ENCODE data around the gene DBNDD2.

The DBNDD2 gene

GRCh38 chr20:45363611-45364492, 44.2 kb upstream of the DBNDD2 start:
- no peak for TF ChIP-seq REST (IDR thresholded peaks at IDR 0.05; ENCODE audit: insufficient read depth in 1 of 2, low read depth in 2 of 2, low read length in 2 of 2)
- TF ChIP-seq FOXP2 (optimal IDR thresholded peaks at IDR 0.05; ENCODE audit: borderline replicate concordance, extremely low read depth, extremely low read length, insufficient read depth), result no peak
- no peak for TF ChIP-seq TAF1 (IDR thresholded peaks at IDR 0.05; ENCODE audit: borderline replicate concordance, insufficient read depth, low read length)
- no peak for TF ChIP-seq SIN3A (IDR thresholded peaks at IDR 0.05; ENCODE audit: borderline replicate concordance, insufficient read depth, low read length)
- no peak for TF ChIP-seq POLR2AphosphoS5 (IDR thresholded peaks at IDR 0.05; ENCODE audit: low read depth, low read length)

GRCh38 chr20:45365444-45365970, 42.6 kb upstream of the DBNDD2 start:
- TF ChIP-seq REST (IDR thresholded peaks at IDR 0.05; ENCODE audit: insufficient read depth in 1 of 2, low read depth in 2 of 2, low read length in 2 of 2), result no peak
- no peak for TF ChIP-seq SIN3A (IDR thresholded peaks at IDR 0.05; ENCODE audit: borderline replicate concordance, insufficient read depth, low read length)
- no peak for TF ChIP-seq FOXP2 (optimal IDR thresholded peaks at IDR 0.05; ENCODE audit: borderline replicate concordance, extremely low read depth, extremely low read length, insufficient read depth)
- no peak for TF ChIP-seq POLR2AphosphoS5 (IDR thresholded peaks at IDR 0.05; ENCODE audit: low read depth, low read length)
- TF ChIP-seq TAF1 (IDR thresholded peaks at IDR 0.05; ENCODE audit: borderline replicate concordance, insufficient read depth, low read length), result no peak

GRCh38 chr20:45366192-45366591, 41.9 kb upstream of the DBNDD2 start:
- TF ChIP-seq REST (IDR thresholded peaks at IDR 0.05; ENCODE audit: insufficient read depth in 1 of 2, low read depth in 2 of 2, low read length in 2 of 2) (no peak), SIN3A (IDR thresholded peaks at IDR 0.05; ENCODE audit: borderline replicate concordance, insufficient read depth, low read length) (no peak), POLR2AphosphoS5 (IDR thresholded peaks at IDR 0.05; ENCODE audit: low read depth, low read length) (no peak), FOXP2 (optimal IDR thresholded peaks at IDR 0.05; ENCODE audit: borderline replicate concordance, extremely low read depth, extremely low read length, insufficient read depth) (no peak), TAF1 (IDR thresholded peaks at IDR 0.05; ENCODE audit: borderline replicate concordance, insufficient read depth, low read length) (no peak)

- TF ChIP-seq FOXP2 (optimal IDR thresholded peaks at IDR 0.05; ENCODE audit: borderline replicate concordance, extremely low read depth, extremely low read length, insufficient read depth) (no peak), POLR2AphosphoS5 (IDR thresholded peaks at IDR 0.05; ENCODE audit: low read depth, low read length) (no peak), SIN3A (IDR thresholded peaks at IDR 0.05; ENCODE audit: borderline replicate concordance, insufficient read depth, low read length) (no peak), TAF1 (IDR thresholded peaks at IDR 0.05; ENCODE audit: borderline replicate concordance, insufficient read depth, low read length) (no peak), REST (IDR thresholded peaks at IDR 0.05; ENCODE audit: insufficient read depth in 1 of 2, low read depth in 2 of 2, low read length in 2 of 2) (no peak)
Measured at GRCh38 chr20:45366631-45367030, 41.5 kb upstream of the DBNDD2 start.
